Activated T-helper 9 cell treated with anti-CD3 and anti-CD28 coated beads, Interleukin-2, amount 50 U/mL, for 16 hours (primary cell): ENCODE measurements around the gene UNC5C.

ENCODE experiments used
- DNase-seq: peaks from one replicate; pipeline ENCODE4 v3.0.0-alpha.2; 2020; ENCODE audit warnings: low read depth

UNC5C gene

DNA sequence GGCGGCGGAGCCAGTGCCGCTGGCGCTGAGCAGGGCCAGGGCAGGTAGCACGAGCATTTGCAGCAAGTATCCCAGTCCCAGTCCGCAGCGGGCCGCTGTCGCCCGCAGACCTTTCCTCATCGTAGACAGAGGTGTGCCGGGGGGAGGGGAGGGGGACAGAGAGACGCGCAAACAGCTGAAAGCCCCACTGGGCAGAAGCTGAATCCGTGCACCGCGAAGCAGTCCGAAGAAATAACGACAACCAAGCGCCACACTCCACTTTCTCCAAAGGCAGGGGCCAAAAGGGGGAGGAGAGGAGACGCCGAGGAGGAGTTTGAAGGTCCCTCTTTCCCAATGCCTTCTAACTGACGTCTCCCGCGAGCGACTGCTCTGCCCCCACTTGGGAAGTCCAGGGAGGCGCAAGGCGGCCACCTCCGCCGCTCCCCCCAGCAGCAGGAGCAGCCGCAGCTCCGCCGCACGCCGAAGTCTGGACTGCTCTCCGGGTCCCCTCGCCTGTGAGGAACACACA lies at the start of gene UNC5C:
Gene UNC5C (minus strand): TSS at position 236 of the 508 bp plus-strand sequence.
- no peak for DNase-seq

DNA sequence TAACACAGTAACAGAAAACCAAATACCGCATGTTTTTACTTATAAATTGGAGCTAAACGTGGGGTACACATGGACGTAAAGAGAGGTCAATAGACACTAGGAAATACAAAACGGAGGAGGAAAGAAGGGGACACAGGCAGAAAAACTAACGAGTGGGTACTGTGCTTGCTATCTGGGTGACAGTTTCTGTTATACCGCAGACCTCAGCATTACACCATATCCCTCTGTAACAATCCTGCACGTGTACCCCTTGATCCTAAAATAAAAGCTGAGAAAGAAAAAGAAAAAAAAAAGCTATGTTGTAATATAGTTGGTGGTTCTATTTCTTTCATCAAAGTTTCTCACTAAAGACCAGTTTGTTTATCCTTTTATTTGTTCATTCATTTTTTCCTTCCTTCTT lies 47.9 kb upstream of the UNC5C start:
- DNase-seq: no peak

DNA sequence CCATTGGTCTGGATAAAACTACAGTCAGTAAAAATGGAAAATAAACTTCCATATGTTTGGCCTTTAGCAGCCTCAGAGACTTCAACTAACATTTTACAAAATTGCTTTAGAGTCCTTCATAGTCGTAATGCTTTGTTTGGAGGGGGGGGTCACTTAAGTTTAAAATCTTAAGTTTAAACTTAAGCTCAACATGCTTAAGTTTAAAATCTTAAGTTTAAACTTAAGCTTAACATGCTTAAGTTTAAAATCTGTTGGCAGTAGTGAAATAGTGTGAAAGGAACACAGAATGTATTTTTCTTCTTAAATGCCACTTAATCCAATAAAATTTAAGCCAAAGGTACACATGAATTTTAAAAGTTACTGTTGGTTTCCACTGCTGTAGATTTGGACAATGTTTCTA lies 45.9 kb upstream of the UNC5C start:
- DNase-seq: no peak

DNA sequence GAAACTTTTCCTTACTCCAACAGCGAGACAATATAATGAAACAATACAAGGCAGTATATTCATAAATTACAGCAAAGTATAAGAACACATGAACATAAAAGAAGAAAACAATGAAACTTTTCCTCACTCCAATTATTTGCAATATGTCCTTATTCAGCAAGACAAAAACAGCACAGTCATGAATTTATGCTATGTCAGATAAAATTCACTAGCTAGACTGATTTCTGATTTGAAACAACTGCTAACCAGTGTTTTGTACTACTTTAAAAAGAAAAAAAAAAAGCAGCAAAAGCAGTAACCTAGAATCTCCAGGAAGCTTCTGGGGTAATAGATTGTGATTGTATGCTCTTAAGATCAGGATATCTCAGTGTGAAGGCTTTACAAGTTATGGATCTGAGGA lies 45.2 kb upstream of the UNC5C start:
- DNase-seq: no peak

DNA sequence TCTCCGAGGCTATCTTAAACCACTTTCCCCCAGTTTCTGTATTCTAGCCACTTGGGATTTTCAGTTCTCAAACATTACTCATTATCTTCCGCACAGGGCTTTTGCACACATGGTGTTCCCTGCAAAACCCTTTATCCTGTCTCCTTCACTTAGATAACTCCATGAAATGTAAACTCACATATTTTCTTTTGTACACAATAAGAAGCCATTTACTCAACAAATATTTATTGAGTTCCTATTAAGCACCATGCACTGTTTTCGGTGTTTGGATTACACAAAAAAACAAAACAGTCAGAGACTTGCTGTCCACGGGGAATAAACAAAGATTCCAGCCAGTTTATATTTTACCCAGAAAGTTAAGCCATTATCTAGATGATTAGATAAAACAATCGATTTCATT lies 42.5 kb upstream of the UNC5C start:
- no peak for DNase-seq

DNA sequence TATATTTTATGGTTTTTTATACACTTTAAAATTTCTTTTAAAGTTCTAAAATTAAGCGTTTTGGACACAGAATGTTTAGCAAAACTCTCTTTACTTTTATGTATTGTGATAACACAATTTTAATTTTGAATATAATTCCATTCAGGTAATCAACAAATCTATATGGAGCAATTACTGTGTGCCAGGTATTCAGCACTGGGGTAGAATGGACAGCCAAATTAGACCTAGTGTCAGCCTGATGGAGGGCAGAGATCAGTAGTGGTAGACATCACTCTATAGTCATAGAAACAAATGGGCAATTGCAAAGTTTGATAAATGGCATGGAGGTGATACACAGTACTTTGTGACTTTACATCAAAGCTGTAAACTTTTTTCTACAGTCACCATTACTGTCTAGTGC lies 41.8 kb upstream of the UNC5C start:
- no peak for DNase-seq

DNA sequence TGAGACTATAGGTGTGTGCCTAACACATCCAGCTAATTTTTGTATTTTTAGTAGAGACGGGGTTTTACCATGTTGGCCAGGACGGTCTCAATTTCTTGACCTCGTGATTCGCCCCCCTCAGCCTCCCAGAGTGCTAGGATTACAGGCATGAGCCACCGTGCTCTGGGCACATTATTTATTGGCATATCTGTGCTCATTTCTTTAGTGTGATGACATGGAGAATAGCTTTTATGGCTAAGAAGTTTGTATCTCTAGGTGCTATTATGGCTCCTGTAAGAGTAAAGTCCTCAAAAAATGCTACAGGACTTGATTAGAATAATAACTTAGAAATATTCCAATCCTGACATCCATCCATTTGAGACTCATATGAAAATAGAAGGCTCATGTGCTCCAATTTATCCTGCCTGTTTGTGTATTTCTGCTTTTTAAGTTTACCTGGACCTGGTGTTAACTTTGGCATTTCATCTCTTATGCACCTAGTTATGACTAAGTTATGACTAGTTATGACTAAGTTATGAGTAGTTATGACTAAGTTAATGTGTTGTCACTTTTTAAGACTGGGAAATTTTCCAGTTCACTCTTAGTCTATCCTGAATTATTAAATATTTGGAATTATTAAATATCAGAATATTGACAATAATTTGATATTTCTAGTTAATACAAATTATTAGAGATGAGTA lies 36.4 kb upstream of the UNC5C start:
- no peak for DNase-seq

DNA sequence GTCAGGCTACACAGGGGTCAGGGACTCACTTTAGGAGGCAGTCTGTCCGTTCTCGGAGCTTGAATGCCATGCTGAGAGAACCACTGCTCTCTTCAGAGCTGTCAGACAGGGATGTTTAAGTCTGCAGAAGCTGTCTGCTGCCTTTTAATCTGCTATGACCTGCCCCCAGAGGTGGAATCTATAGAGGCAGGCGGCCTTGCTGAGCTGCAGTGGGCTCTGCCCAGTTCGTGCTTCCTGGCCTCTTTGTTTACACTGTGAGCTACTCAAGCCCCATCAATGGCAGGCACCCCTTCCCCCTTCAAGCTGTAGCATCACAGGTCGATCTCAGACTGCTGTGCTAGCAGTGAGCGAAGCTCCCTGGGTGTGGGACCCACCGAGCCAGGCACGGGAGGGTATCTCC lies 31.5 kb upstream of the UNC5C start:
- no peak for DNase-seq

DNA sequence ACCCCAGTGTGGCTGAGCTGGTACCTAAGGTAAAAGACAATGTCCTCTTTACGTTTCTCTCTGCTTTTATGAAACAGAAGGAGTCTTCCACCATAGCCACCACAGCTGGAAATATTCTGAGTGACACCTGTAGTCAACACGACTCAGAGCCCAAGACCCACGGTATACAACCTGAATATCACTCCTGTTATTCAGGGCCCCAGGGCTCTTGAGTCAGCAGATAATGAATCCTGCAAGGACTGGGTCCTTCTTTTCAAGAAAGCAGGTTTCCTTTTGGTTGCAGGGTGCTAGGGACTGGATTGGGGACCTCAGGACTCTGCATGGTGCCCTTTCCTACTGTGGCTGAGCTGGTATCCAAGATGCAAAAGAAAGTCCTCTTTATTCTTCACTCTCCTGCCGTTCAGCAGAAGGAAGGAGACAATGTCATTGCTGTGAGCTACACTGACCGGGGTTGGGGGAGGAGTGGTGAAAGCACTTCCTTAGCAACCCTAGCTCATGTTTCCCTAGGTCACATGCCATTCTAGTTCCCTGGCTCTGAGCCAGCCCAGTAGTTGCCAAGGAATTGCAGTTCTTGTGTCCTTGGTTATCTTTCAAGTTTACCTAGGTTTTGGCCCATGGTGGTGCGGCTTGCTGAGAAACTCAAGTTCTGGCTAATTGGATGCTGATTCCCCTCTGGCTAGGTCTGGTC lies 23.7 kb upstream of the UNC5C start:
- DNase-seq: no peak

DNA sequence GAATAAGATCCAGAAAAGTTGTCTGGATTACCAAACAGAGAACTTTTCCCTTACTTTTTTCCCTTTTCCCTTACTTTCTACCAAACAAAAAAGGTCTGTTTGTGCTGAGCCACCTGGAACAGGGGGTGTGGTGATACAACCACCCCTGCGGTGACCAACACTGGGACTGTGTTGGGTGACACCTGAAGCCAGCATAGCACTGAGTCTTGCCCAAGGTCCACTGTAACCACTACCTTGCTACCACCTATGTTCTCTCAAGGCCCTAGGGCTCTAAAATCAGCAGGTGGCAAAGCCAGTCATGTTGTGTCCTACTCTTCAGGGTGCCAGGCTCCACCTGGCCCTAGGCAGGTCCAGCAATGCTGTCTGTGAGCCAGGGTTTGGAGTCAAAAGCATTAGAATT lies 22.8 kb upstream of the UNC5C start:
- DNase-seq: no peak

DNA sequence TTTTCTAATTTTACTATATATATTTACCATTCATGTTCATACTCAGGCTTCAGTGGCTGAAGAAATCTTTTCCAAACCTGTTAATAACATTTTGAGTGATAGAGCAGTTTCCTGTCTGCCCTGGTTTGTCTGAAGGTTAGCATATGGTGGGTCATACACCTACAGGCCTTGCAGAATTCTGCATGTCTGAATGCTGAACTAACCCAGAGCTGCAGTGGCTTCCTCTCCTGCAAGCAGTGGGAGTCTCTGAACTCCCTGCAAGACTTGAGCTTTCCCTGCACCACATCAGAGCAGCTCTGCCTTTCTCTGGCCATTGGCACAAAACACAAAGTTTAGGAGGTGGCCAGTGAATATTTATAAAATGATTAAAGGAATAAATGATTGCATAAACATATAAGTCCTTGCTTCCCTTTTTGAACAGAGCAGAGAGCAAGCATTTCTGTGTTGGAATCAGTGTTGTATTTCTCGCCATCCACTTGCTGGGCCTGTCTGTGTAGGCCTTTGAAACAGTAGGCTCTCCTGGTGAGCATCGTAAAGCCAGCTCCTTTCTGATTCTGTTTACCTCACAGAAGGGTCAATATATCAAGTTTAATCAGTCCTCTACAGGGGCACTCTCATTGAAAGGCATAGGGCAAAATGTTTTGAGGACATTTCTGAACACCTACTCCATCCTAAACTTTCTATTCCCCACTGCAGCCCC lies 15.0 kb upstream of the UNC5C start:
- DNase-seq: no peak

DNA sequence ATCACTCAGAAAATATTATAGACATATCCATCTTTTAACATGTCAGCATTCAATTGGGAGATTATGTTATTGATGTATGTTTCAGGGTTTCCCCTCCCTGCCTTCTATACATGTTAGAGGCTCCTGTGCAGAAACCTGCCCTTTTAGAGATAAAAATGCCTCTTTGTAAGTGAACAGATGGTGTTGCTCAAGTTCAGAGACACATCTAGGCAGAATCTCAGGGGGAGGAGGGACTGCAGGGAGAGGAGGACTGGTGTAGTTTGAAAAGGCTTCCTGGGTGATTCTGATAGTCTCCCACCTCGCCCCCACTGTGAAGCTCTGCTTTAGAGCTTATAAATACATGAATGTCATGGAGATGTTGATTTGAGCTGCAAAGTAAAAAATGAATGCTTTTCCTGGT lies 12.0 kb upstream of the UNC5C start:
- DNase-seq: no peak

DNA sequence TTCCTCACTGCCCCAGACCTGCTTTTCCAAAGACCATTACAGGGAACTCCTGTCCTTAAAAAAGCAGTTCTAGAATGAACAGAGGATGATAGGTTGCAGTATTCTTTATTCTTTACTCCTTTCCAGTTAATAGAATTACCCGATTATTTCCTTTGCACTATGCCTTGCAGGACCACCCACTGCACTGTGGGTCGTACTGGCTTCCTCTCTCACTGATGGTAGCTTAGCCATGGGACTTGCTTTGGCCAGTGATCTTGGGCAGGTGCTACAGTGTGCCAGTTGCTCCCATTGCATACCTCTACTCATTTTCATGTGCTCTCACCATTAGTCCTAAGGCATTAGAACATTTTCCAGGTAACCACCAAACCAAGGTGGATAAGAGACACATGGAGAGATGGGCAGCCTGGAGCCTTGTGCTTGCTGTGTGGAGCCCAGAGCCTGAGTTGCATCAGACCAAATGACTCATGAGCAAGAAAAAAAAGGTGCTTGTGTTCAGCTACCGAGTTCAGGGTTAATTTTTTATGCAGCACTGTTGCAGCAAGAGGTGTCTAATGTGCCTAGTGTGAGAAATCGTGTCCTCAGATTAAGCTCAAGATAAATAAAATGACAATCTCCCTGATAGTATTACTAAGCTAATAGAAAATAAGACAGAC lies 7.6 kb upstream of the UNC5C start:
- no peak for DNase-seq

DNA sequence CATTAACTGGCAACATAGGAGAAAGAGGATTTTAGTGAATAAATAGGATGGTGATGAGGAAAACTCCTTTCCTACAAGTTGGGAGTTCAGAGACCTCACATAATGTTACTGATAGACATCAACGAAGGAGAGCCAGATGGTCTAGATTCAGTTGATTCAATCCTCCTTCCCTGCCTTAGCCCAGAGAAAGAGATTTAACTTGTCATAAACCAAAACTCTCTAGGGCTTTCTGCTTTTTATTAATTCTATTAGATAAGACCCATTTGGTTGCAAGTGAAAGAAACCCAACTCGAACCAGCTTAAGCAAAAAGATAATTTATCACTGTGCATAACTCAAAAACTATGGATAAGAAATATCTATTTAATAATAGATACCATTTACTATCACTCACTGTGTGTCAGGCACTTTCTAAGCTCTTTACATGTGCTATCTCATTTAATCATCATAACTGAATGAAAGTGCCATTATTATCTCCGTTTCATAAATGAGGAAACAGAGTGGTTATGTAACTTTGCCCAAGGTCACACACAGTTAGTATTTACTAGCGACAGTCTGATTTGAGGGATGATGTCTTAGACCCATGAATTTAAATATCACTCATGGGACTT lies 4.3 kb upstream of the UNC5C start:
- DNase-seq: no peak

DNA sequence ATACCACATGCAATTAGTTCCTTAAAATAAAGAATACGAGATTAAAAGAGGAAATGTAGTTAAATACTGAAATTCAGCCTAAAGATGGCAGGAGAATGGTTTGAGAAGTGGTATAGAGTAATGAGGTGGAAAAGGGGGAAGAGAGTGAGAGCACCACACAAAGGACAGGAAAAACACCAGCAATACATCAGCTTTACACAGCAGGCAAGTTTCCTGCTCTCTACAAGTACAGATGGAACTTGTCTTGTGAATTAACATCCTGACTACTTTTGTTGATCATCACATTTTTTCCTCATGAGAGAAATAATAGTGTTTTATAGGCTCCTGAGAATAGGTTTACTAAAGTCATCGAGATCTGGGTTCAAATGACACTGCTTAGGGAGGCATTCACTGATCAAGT lies 2.9 kb upstream of the UNC5C start:
- DNase-seq: no peak

DNA sequence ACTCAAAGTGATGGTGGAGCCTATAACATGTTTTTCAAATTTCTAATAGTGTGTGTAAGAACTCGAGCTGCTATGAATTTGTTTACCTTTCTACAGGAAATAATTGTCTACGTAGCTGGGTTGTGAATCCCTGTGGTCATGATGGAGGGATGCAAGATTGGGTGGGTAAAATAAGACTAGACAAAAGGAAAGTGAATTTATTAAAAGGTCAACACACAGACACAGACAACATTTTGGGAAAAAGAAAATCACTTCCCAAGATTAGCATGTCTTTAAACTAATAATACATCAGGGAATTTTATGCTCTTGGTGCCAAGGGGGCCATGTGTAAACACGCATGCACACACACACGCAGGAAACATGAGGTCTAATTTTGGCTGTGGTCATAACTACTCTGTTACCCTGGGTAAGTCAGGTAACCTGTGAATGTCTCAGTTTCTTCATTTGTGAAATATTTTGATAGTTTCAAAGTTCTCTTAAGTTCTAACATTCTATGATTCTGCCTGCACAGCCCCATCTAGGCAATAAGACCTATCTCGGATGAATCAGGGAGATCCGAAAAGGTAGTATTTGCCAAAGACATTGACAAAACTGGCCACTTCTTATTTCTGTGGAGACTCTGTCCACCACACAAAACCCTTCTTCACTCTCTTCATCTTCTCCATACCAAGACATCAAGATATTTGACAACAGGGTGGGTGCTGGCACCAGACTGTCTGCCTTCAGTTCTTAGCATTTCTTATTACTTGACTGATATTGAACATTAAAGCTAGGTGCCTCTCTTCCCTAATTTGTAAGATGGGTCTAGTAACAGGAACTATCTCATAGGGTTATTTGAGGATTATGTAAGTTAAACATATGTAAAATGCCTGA lies 1.6 kb upstream of the UNC5C start:
- DNase-seq: no peak

DNA sequence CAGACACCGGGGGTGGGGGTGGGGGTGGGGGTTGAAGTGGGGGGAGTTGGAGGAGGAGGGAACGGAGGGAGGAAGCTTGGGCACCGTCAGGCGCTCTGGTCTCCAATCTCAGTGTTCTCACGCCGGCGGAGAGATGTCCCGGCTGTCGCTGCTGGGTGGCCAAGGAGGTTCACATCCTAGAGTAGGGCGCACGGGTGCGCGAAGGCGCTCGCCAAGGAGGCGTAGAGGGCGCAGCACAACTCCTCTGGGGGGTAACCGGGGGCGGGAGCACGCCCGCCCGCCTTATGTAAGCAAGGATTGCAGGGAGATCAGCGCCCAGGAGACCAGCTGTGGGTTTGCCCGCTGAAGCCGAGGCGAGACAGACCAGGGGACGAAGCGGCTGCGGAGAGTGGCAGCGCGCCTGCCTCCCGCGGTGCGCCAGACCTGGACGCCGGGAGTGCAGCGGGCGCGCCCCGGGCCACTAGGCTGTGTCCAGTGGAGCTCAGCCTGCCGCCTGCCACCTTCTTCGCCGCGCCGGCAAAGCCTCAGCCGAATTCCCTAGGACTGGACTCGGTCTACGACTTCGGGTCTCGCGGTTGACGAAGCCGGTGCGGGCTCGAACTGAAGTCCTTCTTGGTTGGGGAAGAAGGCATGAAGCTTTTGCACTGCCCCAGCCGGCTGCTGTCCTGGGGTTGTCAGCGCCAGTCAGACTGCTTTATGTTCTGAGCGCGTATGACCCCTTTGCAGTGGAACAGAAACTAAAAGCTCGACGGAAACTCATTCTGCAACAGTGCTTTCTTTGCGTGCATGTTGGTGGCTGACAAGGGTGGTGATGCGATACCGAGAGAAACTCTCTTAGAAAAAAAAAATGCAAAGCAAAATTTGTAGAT lies 707 bp upstream of the UNC5C start:
- no peak for DNase-seq

DNA sequence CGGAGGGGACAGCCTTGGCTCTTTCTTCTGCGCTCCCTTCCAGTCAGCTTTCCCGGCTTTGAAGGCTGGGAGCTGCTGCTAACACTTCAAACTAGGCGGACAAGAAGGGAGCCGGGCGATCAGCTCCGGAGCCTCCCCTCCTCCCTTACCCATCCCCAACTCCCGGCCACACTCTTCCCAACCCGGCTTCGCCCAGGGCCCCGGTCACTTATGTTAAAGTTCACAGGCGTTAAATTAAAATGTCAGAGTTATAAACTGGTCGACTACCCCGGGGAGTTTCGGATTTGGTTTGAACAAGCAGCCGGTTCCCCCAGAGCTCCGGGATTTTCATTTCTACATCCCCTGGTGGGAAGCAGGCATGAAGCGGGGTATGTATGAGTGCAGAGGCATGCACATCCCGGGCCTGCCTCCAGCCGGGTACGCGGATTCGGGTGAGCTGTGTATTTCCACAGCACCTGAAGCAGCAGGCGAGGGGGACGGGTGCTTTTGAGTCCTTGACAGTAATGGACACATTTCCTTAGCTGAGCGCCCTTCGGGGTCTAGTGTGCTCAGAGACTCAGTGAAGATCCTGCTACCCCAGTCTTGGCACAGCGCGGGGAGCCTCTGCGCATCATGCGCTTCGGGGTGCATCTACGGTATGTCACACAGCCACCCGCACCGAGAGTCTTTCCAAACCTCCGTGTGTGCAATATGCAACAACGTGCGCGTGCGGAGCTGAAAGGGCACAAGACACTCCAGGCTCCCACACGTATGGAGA lies 880 bp downstream of the UNC5C start:
- DNase-seq: no peak

DNA sequence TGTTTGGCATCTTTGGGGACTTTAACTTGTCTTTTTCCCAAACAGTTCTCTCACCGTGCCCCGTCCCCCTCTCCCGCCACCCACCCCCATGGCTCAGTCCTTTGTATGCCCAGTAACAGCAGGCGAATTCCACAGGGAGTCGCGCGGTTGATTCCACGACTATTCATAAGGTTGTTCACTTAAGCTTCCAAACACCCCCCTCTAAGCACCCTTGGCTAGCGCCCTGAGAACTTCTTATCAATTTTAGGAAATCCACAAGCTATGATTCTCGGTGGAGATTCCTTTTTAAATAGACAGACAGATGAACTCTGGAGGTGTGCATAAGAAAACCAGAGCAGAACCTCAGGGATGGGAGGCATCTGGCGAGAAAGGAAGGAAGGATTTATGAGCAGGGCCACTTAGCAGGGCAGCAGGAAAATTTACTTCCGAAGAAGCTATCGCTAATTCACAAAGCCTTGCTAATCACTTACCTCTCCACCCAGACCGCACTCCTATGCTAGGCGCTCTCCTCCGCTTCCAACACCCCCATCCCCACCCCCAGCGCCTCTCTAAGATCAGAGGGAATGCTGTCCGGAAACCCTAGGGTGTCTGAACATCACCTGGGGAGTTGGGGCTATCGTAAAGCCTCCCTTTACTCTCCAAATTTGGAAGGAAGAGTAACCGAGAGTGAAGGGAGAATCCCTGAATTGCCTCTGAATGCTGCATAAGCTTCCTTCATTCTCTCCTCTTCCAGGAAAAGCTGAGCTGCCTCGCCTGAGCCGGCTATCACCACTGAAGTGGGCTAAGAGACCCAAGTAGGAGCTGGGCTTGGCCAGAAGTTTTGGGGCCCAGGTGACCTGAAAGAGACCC lies 1.7 kb downstream of the UNC5C start:
- DNase-seq: no peak
